A673 (cell line): ENCODE data around the gene CLASP1. TPM values are rescaled to one million over a fixed set of nuclear protein-coding genes. Genes with fewer than 3 reads are reported as not detected.

ENCODE experiments used
- BruUV-seq: library from RNA; stranded (reverse); fragments of 400-500 nt; replicated peaks from 2 replicates; lab custom pipeline; 2021; lab: Mats Ljungman, UMichigan
- CTCF ChIA-PET: fragments of 300-600 bp; sonication (Branson Sonifier 250); formaldehyde crosslinking; loops from one replicate; lab custom pipeline; 2022; ENCODE audit warnings: antibody characterized with exemption; lab: Charles Lee
- POLR2A ChIA-PET: fragments of 300-600 bp; sonication (Branson Sonifier 250); formaldehyde crosslinking; loops from one replicate; lab custom pipeline; 2022; ENCODE audit warnings: antibody characterized with exemption; ENCODE audit not compliant: low non-redundant PET; lab: Charles Lee
- DNase-seq: peaks from one replicate; pipeline ENCODE4 v3.0.0-alpha.2; 2015; ENCODE audit warnings: low spot score
- H3K27ac ChIP-seq: fragments of 200-600 bp; sonication (generic); 2 replicates; pipeline ENCODE4 v1.5.1; 2016; ENCODE audit warnings: mixed run types, low read depth, mild to moderate bottlenecking, mixed read lengths, antibody characterized with exemption, low read length; ENCODE audit not compliant: poor library complexity, severe bottlenecking
- H3K27me3 ChIP-seq: fragments of 200-600 bp; sonication (generic); replicated peaks from 2 replicates; pipeline ENCODE4 v1.6.1; 2017; ENCODE audit warnings: mixed run types, low read depth, mild to moderate bottlenecking, mixed read lengths, antibody characterized with exemption, low read length; ENCODE audit not compliant: insufficient read depth, poor library complexity
- H3K36me3 ChIP-seq: fragments of 200-600 bp; sonication (generic); 2 replicates; pipeline ENCODE4 v1.6.1; 2016; ENCODE audit warnings: mixed run types, mild to moderate bottlenecking, mixed read lengths, antibody characterized with exemption, low read length; ENCODE audit not compliant: insufficient read depth, poor library complexity, severe bottlenecking
- H3K4me1 ChIP-seq: fragments of 200-600 bp; sonication (generic); 2 replicates; pipeline ENCODE4 v1.6.1; 2017; ENCODE audit warnings: mixed run types, mild to moderate bottlenecking, mixed read lengths, antibody characterized with exemption, low read length; ENCODE audit not compliant: insufficient read depth, poor library complexity, severe bottlenecking
- H3K4me3 ChIP-seq: fragments of 200-600 bp; sonication (generic); 2 replicates; pipeline ENCODE4 v1.5.1; 2016; ENCODE audit warnings: low read depth, mixed run types, mild to moderate bottlenecking, mixed read lengths, low read length; ENCODE audit not compliant: poor library complexity, severe bottlenecking
- H3K9me3 ChIP-seq: fragments of 200-600 bp; sonication (generic); 2 replicates; pipeline ENCODE4 v1.6.1; 2016; ENCODE audit warnings: mixed run types, low read depth, mild to moderate bottlenecking, mixed read lengths, antibody characterized with exemption, low read length; ENCODE audit not compliant: poor library complexity, severe bottlenecking
- CTCF ChIP-seq: fragments of 300-800, 200-600 bp; sonication (generic); conservative IDR thresholded peaks from 2 replicates; pipeline ENCODE4 v1.5.1; 2017; ENCODE audit warnings: low read depth, mild to moderate bottlenecking, antibody characterized with exemption, low read length, moderate library complexity, mixed read lengths
- EZH2 ChIP-seq: fragments of 200-600 bp; sonication (generic); IDR thresholded peaks from 2 replicates; pipeline ENCODE4 v1.6.1; 2017; ENCODE audit warnings: borderline replicate concordance, low read depth, mild to moderate bottlenecking, mixed read lengths, antibody characterized with exemption, low read length; ENCODE audit not compliant: poor library complexity, severe bottlenecking
- intact Hi-C: fragments of 100-400 bp; cut with micrococcal nuclease; formaldehyde crosslinking; loops from one replicate; pipeline ENCODE4 v1.10.0; 2022; ENCODE audit not compliant: unreplicated experiment
- total RNA-seq: library from RNA; stranded (reverse); gene quantifications from 2 replicates; pipeline ENCODE4 v1.2.3, GENCODE V29; 2021

CLASP1 gene
- total RNA-seq, 1 experiment from 2014 or later, result 69.1 TPM

- intact Hi-C loops, result no loop called here
- BruUV-seq, result no TSS peak
- Histone ChIP-seq H3K4me3 (no peak overlapping the region), H3K27me3 (no peaks in the 10 kb centered on the region), H3K4me1 (no peaks in the 10 kb centered on the region), H3K36me3 (peaks cover 23% of the 10 kb centered on the region), H3K9me3 (no peaks in the 10 kb centered on the region), H3K27ac (no peak overlapping the region)
- ChIA-PET POLR2A (no interaction called here), CTCF (no interaction called here)
- no peak for TF ChIP-seq CTCF
- TF ChIP-seq EZH2, result no peak
- no peak for DNase-seq
These were observed 193.8 kb downstream of the CLASP1 start for GRCh38 chr2:121455446-121455845.

- no peak for TF ChIP-seq EZH2
- no TSS peak for BruUV-seq
- H3K36me3 ChIP-seq, result peaks cover 19% of the 10 kb centered on the region
- H3K4me3 ChIP-seq, result no peak overlapping the region
- no peak for DNase-seq
- no peaks in the 10 kb centered on the region for H3K27me3 ChIP-seq
- H3K4me1 ChIP-seq, result no peaks in the 10 kb centered on the region
- no peak overlapping the region for H3K27ac ChIP-seq
- H3K9me3 ChIP-seq, result no peaks in the 10 kb centered on the region
- intact Hi-C loops, result no loop called here
- ChIA-PET POLR2A (no interaction called here), CTCF (no interaction called here)
These were observed 194.6 kb downstream of the CLASP1 start for GRCh38 chr2:121454549-121455090.

GRCh38 chr2:121451398-121451797 is 197.9 kb downstream of the CLASP1 start:
- DNase-seq, result no peak
- TF ChIP-seq CTCF (no peak), EZH2 (no peak)
- Histone ChIP-seq H3K9me3 (no peaks in the 10 kb centered on the region), H3K27me3 (no peaks in the 10 kb centered on the region), H3K4me3 (no peak overlapping the region), H3K27ac (no peak overlapping the region), H3K4me1 (no peaks in the 10 kb centered on the region), H3K36me3 (peaks cover 43% of the 10 kb centered on the region)
- no TSS peak for BruUV-seq
- POLR2A ChIA-PET, result no interaction called here
- CTCF ChIA-PET, result no interaction called here
- intact Hi-C loops, result no loop called here

- ChIA-PET CTCF (no interaction called here), POLR2A (no interaction called here)
- no peaks in the 10 kb centered on the region for H3K4me1 ChIP-seq
- TF ChIP-seq CTCF (no peak), EZH2 (no peak)
- BruUV-seq, result no TSS peak
- peaks cover 54% of the 10 kb centered on the region for H3K36me3 ChIP-seq
- intact Hi-C loops, result no loop called here
- H3K9me3 ChIP-seq, result no peaks in the 10 kb centered on the region
- no peak overlapping the region for H3K4me3 ChIP-seq
- DNase-seq, result no peak
- H3K27me3 ChIP-seq, result no peaks in the 10 kb centered on the region
- H3K27ac ChIP-seq, result no peak overlapping the region
These were observed 199.0 kb downstream of the CLASP1 start for GRCh38 chr2:121450301-121450700.
